ENCODE data around the gene ZNF407. TPM values are rescaled to one million over a fixed set of nuclear protein-coding genes. Genes with fewer than 3 reads are reported as not detected.

The ZNF407 gene, protein sequence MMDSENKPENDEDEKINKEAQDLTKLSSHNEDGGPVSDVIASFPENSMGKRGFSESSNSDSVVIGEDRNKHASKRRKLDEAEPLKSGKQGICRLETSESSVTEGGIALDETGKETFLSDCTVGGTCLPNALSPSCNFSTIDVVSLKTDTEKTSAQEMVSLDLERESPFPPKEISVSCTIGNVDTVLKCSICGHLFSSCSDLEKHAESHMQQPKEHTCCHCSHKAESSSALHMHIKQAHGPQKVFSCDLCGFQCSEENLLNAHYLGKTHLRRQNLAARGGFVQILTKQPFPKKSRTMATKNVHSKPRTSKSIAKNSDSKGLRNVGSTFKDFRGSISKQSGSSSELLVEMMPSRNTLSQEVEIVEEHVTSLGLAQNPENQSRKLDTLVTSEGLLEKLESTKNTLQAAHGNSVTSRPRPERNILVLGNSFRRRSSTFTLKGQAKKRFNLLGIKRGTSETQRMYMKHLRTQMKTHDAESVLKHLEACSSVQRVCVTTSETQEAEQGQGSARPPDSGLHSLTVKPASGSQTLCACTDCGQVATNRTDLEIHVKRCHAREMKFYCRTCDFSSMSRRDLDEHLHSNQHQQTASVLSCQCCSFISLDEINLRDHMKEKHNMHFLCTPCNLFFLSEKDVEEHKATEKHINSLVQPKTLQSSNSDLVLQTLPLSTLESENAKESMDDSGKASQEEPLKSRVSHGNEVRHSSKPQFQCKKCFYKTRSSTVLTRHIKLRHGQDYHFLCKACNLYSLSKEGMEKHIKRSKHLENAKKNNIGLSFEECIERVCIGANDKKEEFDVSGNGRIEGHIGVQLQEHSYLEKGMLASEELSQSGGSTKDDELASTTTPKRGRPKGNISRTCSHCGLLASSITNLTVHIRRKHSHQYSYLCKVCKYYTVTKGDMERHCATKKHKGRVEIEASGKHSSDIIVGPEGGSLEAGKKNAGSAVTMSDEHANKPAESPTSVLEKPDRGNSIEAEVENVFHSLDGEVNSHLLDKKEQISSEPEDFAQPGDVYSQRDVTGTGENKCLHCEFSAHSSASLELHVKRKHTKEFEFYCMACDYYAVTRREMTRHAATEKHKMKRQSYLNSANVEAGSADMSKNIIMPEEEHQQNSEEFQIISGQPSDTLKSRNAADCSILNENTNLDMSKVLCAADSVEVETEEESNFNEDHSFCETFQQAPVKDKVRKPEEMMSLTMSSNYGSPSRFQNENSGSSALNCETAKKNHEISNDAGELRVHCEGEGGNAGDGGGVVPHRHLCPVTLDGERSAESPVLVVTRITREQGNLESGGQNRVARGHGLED (N-terminal part only)
- 7.3 and 9.0 TPM in 2 replicates for total RNA-seq (ENCODE audit: low replicate concordance)

- peak within 1 kb of the TSS; percentile 98 for H3K27ac Mint-ChIP-seq
- Histone ChIP-seq H3K36me3 (no peaks in the 10 kb centered on the region), H4K20me1 (ENCODE audit: low read depth) (no peaks in the 10 kb centered on the region), H3K4me1 (peaks cover 16% of the 10 kb centered on the region), H3K4me3 (peak within 1 kb of the TSS; percentile 93), H3F3A (ENCODE audit: low read depth) (no peaks in the 10 kb centered on the region), H3K4me2 (peak within 1 kb of the TSS; percentile 83), H2AFZ (replicated peaks) (peak within 1 kb of the TSS; percentile 100), H3K9ac (peak within 1 kb of the TSS; percentile 91), H3K27ac (peak within 1 kb of the TSS; percentile 91), H3K27me3 (no peaks in the 10 kb centered on the region), H3K79me2 (ENCODE audit: low read depth) (peaks cover 45% of the 10 kb centered on the region), H3K9me3 (ENCODE audit: low read depth) (no peaks in the 10 kb centered on the region)
- H3K4me1 Mint-ChIP-seq = peaks cover 21% of the 10 kb centered on the region
- H3K27me3 Mint-ChIP-seq (ENCODE audit: insufficient read depth, low read depth) = peaks cover 2% of the 10 kb centered on the region
- H3K36me3 Mint-ChIP-seq = peaks cover 12% of the 10 kb centered on the region
- no peaks in the 10 kb centered on the region for H3K9me3 Mint-ChIP-seq
- peak within 1 kb of the TSS; percentile 95 for H3K4me3 Mint-ChIP-seq
- TF ChIP-seq EZH2phosphoT487 (IDR thresholded peaks at IDR 0.05) (no peak), EZH2 (IDR thresholded peaks at IDR 0.05) (no peak), CTCF (IDR thresholded peaks at IDR 0.05) (no peak)
- DNase-seq (ENCODE audit: low spot score) = peak; percentile 95
Observed at GRCh38 chr18:74597662-74598349, at the start of gene ZNF407. Gene ZNF407 (plus strand): TSS chr18:74597870. CDS start chr18:74631020, 33,150 bp downstream.

GRCh38 chr18:74549591-74550104 lies 48.0 kb upstream of the ZNF407 start:
- peaks cover 9% of the 10 kb centered on the region for H3K4me1 Mint-ChIP-seq
- no peaks in the 10 kb centered on the region for H3K79me2 ChIP-seq (ENCODE audit: low read depth)
- no peak for DNase-seq (ENCODE audit: low spot score)
- H3K4me3 ChIP-seq = no peak overlapping the region
- peaks cover 2% of the 10 kb centered on the region for H3K36me3 Mint-ChIP-seq
- H3K9me3 Mint-ChIP-seq = peaks cover 40% of the 10 kb centered on the region
- H3K9ac ChIP-seq = no peak overlapping the region
- TF ChIP-seq EZH2 (IDR thresholded peaks at IDR 0.05) (no peak), EZH2phosphoT487 (IDR thresholded peaks at IDR 0.05) (no peak), CTCF (IDR thresholded peaks at IDR 0.05) (no peak)
- no peak overlapping the region for H3K4me3 Mint-ChIP-seq
- no peaks in the 10 kb centered on the region for H3K36me3 ChIP-seq
- H3K27ac ChIP-seq = no peak overlapping the region
- no peak overlapping the region for H3K27ac Mint-ChIP-seq
- peaks cover 8% of the 10 kb centered on the region for H3K27me3 Mint-ChIP-seq (ENCODE audit: insufficient read depth, low read depth)
- no peaks in the 10 kb centered on the region for H3F3A ChIP-seq (ENCODE audit: low read depth)
- no peak overlapping the region for H3K4me2 ChIP-seq
- H4K20me1 ChIP-seq (ENCODE audit: low read depth) = no peaks in the 10 kb centered on the region
- H2AFZ ChIP-seq (replicated peaks) = no peak overlapping the region
- no peaks in the 10 kb centered on the region for H3K4me1 ChIP-seq
- H3K9me3 ChIP-seq (ENCODE audit: low read depth) = no peaks in the 10 kb centered on the region
- no peaks in the 10 kb centered on the region for H3K27me3 ChIP-seq

- Mint-ChIP-seq H3K4me3 (no peak overlapping the region), H3K9me3 (peaks cover 38% of the 10 kb centered on the region), H3K4me1 (peaks cover 9% of the 10 kb centered on the region), H3K36me3 (peaks cover 2% of the 10 kb centered on the region), H3K27ac (no peak overlapping the region), H3K27me3 (ENCODE audit: insufficient read depth, low read depth) (peaks cover 13% of the 10 kb centered on the region)
- H3K9me3 ChIP-seq (ENCODE audit: low read depth) = no peaks in the 10 kb centered on the region
- no peak overlapping the region for H3K4me2 ChIP-seq
- no peak overlapping the region for H3K27ac ChIP-seq
- H4K20me1 ChIP-seq (ENCODE audit: low read depth) = no peaks in the 10 kb centered on the region
- DNase-seq (ENCODE audit: low spot score) = no peak
- no peaks in the 10 kb centered on the region for H3K79me2 ChIP-seq (ENCODE audit: low read depth)
- H3K9ac ChIP-seq = no peak overlapping the region
- H3K36me3 ChIP-seq = no peaks in the 10 kb centered on the region
- H3F3A ChIP-seq (ENCODE audit: low read depth) = no peaks in the 10 kb centered on the region
- no peaks in the 10 kb centered on the region for H3K27me3 ChIP-seq
- no peak overlapping the region for H2AFZ ChIP-seq (replicated peaks)
- H3K4me3 ChIP-seq = no peak overlapping the region
- TF ChIP-seq EZH2phosphoT487 (IDR thresholded peaks at IDR 0.05) = no peak
- no peak for TF ChIP-seq EZH2 (IDR thresholded peaks at IDR 0.05)
- no peak for TF ChIP-seq CTCF (IDR thresholded peaks at IDR 0.05)
- no peaks in the 10 kb centered on the region for H3K4me1 ChIP-seq
Observed at GRCh38 chr18:74550886-74551285, 46.8 kb upstream of the ZNF407 start.

Measured in neural progenitor cell (in vitro differentiated cells).